DMS114 treated with DMSO at 0.1 percent for 48 hours (cell line): Measurements from ENCODE around the gene C22orf23.

Experiments used
- DNase-seq: peaks from one replicate; lab custom pipeline; 2025; ENCODE audit not compliant: unreplicated experiment; lab: John Stamatoyannopoulos, UW

Gene C22orf23

DNA sequence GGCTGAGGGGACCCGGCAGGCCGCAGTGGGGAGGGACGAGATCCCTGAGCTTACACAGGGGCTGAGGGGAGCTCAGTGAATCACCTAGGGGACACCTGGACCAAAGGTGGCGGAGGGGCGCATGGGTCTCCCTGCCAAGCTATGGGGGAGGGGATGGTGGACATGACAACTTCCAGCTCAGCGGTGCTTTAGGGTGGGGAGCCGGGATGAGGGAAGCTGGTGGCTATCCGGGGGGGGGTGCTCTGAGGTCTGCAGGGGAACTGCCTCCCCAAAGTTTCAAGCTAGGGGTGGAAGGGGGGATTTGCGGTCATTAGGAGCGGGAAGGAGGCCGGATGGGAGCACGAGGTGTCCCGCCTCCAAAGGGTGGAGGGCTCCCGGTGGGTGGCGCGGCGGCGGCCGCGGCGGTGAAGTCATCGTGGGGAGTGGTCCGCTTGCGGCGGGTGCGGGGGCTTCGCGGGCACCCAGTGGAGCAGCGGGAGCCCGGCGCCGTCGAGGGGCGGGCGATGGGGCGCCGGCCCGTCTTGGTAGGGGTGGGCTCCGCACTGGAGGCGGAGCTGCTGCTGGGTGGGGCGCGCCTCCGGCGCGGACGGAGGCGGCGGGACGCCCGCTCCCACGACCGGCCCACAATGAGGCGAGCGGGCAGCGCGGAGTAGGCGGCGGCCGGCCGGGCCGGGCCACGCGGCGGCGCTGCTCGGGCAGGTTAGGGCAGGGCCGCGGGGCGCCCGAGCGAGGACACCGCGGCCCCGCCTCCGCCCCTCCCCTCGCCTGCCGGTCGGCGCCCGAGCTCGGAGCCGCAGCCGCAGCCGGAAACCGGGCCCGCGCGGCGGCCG lies 47.7 kb downstream of the C22orf23 start, which contains the start of gene MICALL1:
Gene MICALL1, plus strand, starts transcription at position 764 of the 830 bp plus-strand sequence. CDS start 126 bp downstream, outside the sequence.
- DNase-seq: no peak

DNA sequence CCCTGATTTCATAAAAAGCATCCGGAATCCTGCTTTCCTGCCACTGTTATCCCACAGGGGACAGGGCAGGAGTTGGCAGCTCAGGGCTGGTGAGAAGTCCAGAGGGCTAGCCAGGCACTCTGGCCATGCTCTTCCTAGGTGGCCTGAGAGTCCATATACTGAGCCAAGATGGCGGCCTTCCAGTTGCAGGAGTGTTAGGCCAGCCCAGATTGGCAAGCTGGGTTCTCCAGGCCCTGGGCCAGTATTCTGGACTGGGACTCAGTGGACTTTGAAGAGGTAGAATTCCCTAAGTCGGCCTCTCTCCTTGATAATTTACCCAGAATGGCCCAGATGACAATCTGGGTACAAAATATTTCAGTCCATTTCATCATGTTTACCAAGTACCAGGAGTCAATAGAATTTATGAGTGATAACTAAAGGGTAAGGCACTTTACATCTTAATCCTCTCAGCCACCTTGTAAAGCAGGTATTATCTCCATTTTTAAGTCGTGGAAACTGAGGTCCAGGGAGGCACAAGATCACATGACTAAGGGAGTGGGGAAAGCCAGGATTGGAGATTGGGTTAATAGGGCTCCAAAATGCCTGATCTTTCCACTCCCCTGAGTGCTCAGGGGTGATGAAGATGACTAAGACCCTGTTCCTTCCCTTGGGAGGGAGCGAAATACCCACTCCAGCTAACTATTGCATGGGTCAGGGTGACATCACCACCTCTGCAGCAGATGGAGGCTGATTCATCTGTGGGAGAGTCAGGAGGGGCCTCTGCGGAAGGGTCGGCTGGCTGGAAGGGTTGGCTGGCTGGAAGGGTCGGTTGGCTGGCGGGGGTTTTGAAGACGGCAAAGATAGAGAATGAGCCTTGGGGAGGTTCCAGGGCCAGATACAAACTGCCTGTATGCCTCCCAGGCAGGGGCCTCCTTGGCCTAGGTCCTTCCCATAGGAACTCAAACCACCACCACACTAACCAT lies 48.5 kb downstream of the C22orf23 start:
- no peak for DNase-seq

DNA sequence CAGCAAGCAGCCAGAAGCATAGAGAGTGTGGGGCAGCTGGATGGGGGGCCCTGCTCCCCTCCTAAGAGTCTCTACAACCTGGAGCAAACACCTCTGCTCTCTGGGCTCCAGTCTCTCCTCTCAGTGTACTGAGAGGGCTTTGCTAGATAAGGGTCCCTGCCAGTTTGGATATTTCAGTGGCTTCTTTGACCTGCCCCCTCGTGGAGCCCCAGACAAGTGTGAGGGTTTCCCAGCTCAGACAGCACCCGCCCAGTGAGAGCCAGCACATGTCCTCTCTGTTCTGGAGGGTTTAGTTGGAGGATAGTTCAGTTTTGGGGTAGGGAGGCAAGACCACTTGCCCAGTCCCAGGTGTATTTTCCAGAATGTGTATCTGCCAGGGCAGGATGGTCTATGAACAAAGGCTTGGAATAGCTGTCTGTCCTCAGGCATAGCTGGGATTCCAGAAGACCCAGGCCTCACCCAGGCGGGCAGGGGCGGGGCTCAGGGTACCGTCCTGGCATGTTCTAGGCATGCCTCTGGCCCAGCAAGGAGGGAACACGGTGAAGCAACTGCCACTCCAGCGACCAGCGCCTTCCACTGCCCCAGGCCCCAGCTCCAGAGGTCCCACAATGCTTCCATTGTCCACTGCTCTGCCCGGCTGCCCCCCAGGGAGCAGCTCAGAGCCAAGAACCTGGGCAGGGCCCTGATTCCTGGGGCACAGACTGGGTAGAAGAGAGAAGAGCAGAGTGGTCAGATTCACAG lies 54.8 kb downstream of the C22orf23 start:
- DNase-seq: no peak

DNA sequence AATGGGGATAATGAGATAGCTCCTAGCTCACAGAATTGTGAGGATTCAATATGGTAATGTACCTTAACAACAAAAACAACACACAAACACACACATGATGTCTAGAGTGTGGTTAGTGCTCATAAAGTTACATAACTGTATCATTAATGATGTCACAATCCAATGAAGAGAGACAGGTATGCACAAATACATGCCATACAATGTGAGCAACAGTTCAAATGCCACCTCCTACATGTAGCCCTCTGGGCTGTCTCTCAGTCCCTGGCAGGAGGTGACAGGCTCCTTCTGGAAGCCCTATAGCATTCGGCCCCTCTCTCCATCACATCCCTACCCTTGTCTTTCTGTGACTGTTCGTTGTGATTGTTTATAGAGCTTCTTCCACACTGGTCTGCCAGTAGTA lies 55.6 kb downstream of the C22orf23 start:
- DNase-seq: no peak

DNA sequence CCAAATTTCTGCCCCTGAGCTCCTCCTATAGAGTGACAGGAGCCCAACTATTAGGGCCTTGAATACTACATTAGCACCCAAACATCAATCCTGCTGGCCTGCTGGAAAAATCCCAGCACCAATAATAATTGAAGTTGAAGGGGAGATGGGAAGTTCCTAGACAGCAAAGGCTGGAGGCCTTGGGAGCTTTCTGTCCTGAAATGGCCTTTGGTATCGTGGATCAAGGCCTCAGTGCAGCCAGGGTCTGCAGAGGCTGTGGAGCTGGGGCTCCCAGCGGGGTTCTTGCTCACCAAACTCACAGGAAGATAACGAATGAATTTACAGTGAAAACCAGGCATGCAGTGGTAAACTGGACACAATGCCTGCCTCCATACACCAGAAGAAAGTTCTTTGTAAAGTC lies 56.5 kb downstream of the C22orf23 start:
- no peak for DNase-seq

DNA sequence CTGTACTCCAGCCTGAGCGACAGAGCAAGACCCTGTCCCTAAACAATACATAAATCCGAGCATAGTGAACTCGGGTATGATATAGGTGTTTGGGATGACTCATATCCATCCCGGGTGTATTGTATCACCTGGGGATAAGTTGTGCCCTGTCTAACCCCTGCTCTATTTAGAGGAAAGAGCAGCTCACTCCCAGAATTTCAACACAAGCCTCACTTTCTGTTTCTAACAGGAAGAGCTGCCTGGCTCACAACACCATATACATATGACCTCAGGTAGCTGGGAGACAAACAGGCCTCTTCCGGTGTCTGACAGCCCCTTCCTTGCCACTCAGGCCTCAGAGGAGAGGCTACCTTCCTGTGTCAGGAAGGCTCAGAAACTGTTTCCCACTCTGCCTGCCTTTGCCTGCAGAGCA lies 57.2 kb downstream of the C22orf23 start:
- DNase-seq: no peak

DNA sequence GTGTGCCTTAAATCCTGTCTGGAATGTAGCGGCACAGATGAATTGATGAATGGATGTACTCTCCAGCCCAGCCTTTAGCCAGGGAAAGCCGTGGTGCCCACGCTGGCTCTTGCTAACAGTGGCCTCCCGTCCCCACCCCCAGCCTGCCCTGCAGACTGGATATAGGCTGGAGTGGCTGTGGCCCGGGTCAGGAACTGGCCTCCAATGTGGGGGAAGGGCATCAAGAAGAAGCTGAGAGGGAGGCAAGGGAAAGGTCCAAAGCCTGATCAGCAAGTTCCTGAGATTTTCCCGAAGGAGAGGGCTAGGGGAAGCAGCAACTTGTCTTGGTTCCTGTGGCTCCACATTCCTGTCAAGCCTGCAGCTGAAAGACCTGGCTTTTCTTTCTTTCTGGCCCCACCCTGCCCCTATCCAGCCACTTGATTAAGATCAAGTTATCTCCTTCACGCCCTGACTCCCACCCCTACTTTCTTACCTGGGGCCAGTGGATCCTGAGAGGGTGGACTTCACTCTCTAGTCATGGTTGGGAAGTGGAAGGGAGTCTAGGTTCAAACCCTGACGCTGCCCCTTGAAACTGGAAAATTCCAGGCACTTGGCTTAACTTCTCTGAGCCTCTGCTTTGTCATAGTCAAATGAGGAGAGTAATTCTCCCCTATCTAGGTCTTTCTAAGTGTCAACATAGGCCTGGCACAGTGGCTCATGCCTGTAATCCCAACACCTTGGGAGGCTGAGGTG lies 58.3 kb downstream of the C22orf23 start:
- DNase-seq: no peak

DNA sequence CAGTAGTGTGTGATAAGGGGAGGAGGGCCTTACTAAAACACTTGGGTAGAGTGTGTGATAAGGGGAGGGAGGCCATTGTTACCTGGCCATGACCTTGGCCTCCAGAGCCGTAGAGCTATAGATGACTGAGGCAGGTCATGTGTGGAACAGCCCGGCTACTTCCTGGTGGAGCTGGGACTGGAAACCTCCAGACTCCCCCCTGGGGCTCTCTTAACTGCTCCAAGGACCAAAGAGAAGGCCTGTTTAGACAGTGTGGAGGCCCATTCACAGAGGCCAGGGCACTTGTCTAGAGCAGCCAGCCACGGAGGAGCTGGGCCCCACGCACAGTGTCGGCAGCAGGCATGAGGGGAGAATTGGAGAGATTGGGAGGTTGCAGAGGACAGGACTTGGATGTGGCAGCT lies 59.8 kb downstream of the C22orf23 start:
- no peak for DNase-seq
